DOHH2 (cell line): ENCODE data around the gene SUGP2.

Source experiments
- H3F3A ChIP-seq: fragments of 200-600 bp; sonication (generic), shearing (Covaris generic); 2 replicates; pipeline ENCODE4 v1.6.0; 2016; ENCODE audit warnings: antibody characterized with exemption, mild to moderate bottlenecking; ENCODE audit not compliant: control insufficient read depth, insufficient read depth
- H3K27ac ChIP-seq: fragments of 200-600 bp; sonication (generic); 2 replicates; pipeline ENCODE4 v1.5.1; 2014; ENCODE audit warnings: low read depth, mild to moderate bottlenecking, low read length, moderate library complexity
- H3K27me3 ChIP-seq: fragments of 200-600 bp; sonication (generic); 2 replicates; pipeline ENCODE4 v1.6.1; 2014; ENCODE audit warnings: mild to moderate bottlenecking, low read length, mixed read lengths; ENCODE audit not compliant: control insufficient read depth
- H3K36me3 ChIP-seq: fragments of 200-600 bp; sonication (generic); 2 replicates; pipeline ENCODE4 v1.6.1; 2014; ENCODE audit warnings: mild to moderate bottlenecking, low read length, moderate library complexity, mixed read lengths; ENCODE audit not compliant: control insufficient read depth
- H3K4me1 ChIP-seq: fragments of 200-600 bp; sonication (generic); 2 replicates; pipeline ENCODE4 v1.6.1; 2014; ENCODE audit warnings: mild to moderate bottlenecking, low read length, mixed read lengths; ENCODE audit not compliant: control insufficient read depth
- H3K4me2 ChIP-seq: fragments of 200-600 bp; sonication (generic); 2 replicates; pipeline ENCODE4 v1.6.0; 2014; ENCODE audit warnings: mild to moderate bottlenecking, low read length, moderate library complexity
- H3K4me3 ChIP-seq: fragments of 200-600 bp; sonication (generic); 2 replicates; pipeline ENCODE4 v1.5.1; 2014; ENCODE audit warnings: mild to moderate bottlenecking, low read length, mixed read lengths
- H3K79me2 ChIP-seq: fragments of 200-600 bp; sonication (generic); 2 replicates; pipeline ENCODE4 v1.6.1; 2014; ENCODE audit warnings: mild to moderate bottlenecking, low read length, mixed read lengths; ENCODE audit not compliant: control insufficient read depth
- H3K9me2 ChIP-seq: fragments of 200-600 bp; sonication (generic); replicated peaks from 2 replicates; pipeline ENCODE4 v1.6.1; 2014; ENCODE audit warnings: mild to moderate bottlenecking, low read length, mixed read lengths; ENCODE audit not compliant: control insufficient read depth
- H3K9me3 ChIP-seq: fragments of 200-600 bp; sonication (generic); 2 replicates; pipeline ENCODE4 v1.6.1; 2014; ENCODE audit warnings: antibody characterized with exemption, low read length, mixed read lengths; ENCODE audit not compliant: control insufficient read depth, insufficient read depth
- H4K20me1 ChIP-seq: fragments of 200-600 bp; sonication (generic); 2 replicates; pipeline ENCODE4 v1.6.0; 2014; ENCODE audit warnings: low read depth, mild to moderate bottlenecking, antibody characterized with exemption, low read length, moderate library complexity; ENCODE audit not compliant: control insufficient read depth, insufficient read depth
- EZH2phosphoT487 ChIP-seq: fragments of 200-600 bp; sonication (generic); IDR thresholded peaks from 2 replicates; pipeline ENCODE4 v1.6.1; 2017; ENCODE audit warnings: borderline replicate concordance, mild to moderate bottlenecking, antibody characterized with exemption, low read length, moderate library complexity, mixed read lengths
- TF ChIP-seq, protein P1 (sequence below): fragments of 200-600 bp; sonication (generic); IDR thresholded peaks from one replicate; pipeline ENCODE4 v1.5.1; 2014; ENCODE audit warnings: antibody characterized with exemption, mild to moderate bottlenecking, low read depth, low read length; ENCODE audit not compliant: poor library complexity, severe bottlenecking

Gene SUGP2

DNA sequence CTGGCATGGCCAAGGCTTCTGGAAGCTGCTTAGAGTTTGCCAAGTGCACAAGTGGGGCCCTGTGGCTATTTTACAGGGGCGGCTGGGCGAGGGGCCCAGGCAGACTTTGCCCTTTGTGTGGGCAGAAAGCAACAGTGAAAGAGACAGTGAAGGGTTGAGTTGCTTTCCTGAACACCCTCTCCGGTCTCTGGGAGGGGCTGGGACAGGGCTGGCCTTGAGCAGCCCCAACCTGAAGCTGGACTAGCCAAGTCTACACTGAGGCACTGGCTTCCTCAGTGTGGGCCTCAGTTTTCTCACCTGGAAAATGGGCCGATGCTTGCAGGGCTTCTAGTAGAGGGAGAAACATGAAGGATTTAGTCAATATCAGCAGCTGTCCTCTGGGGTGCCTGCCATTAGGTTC lies 89.9 kb downstream of the SUGP2 start:
- Histone ChIP-seq H3K9me3 (no peaks in the 10 kb centered on the region), H3K4me2 (no peak overlapping the region), H3K9me2 (no peaks in the 10 kb centered on the region), H3K36me3 (no peaks in the 10 kb centered on the region), H3K27ac (no peak overlapping the region), H3K4me3 (no peak overlapping the region), H3K79me2 (no peaks in the 10 kb centered on the region), H3K4me1 (peaks cover 29% of the 10 kb centered on the region), H3K27me3 (peaks cover 38% of the 10 kb centered on the region), H3F3A (no peaks in the 10 kb centered on the region), H4K20me1 (no peaks in the 10 kb centered on the region)
- TF ChIP-seq, protein P1, sequence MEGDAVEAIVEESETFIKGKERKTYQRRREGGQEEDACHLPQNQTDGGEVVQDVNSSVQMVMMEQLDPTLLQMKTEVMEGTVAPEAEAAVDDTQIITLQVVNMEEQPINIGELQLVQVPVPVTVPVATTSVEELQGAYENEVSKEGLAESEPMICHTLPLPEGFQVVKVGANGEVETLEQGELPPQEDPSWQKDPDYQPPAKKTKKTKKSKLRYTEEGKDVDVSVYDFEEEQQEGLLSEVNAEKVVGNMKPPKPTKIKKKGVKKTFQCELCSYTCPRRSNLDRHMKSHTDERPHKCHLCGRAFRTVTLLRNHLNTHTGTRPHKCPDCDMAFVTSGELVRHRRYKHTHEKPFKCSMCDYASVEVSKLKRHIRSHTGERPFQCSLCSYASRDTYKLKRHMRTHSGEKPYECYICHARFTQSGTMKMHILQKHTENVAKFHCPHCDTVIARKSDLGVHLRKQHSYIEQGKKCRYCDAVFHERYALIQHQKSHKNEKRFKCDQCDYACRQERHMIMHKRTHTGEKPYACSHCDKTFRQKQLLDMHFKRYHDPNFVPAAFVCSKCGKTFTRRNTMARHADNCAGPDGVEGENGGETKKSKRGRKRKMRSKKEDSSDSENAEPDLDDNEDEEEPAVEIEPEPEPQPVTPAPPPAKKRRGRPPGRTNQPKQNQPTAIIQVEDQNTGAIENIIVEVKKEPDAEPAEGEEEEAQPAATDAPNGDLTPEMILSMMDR: no peak
- TF ChIP-seq EZH2phosphoT487: no peak

DNA sequence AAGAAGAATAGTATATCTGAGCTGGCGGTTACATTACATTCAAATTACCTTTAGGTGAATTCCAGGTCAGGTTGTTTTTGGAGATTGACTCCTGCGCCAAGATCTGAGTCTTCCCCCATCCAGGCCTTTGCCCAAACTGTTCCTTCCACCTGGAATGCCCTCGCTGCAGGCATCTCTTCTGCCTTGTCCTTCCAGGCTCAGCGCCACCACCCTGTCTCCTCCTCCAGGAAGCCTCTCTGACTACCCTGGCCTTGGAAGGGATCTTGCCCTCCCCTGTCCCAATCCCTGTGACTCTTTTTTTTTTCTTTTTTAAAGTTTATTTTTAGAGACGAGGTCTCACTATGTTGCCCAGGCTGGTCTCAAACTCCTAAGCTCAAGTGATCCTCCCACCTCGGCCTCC lies 90.6 kb downstream of the SUGP2 start:
- H3F3A ChIP-seq: no peaks in the 10 kb centered on the region
- no peaks in the 10 kb centered on the region for H3K9me3 ChIP-seq
- peaks cover 38% of the 10 kb centered on the region for H3K27me3 ChIP-seq
- no peak overlapping the region for H3K27ac ChIP-seq
- no peaks in the 10 kb centered on the region for H3K9me2 ChIP-seq
- no peaks in the 10 kb centered on the region for H3K36me3 ChIP-seq
- no peaks in the 10 kb centered on the region for H3K79me2 ChIP-seq
- H3K4me1 ChIP-seq: peaks cover 25% of the 10 kb centered on the region
- no peak overlapping the region for H3K4me3 ChIP-seq
- no peak for TF ChIP-seq EZH2phosphoT487
- TF ChIP-seq, protein P1: no peak
- H4K20me1 ChIP-seq: no peaks in the 10 kb centered on the region
- H3K4me2 ChIP-seq: no peak overlapping the region

DNA sequence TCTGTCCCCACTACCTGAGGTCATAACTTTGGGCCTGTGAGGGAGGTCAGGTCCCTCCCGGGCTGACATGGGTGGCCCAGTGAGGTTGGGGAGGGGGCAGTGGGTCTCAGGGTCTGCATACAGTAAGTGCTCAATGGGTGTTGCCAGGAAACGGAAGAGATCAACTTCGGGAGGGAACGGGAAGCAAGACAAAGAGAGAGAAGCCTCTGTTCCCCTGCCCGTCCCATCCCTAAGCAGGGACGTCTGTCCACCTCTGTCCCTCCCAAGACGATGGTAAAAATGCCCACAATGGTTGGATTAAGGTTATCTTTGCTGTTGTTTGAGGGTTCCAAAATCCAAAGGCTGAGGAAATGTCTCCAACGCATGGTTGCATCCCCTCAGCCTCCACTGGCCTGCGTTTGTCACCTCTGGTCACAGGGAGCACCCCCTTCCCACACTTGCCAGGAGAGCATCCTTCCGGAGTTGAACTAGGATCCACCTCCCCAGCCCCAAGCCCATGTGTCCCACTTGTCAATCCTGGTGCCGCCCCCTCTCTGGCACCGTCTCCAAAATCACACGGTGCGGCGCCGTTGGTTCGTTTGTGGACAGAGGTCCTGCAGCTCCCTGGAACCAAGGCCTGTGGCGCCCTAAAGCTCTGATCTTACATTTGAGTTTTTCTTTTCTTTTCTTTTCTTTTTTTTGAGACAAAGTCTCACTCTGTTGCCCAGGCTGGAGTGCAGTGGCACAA lies 91.5 kb downstream of the SUGP2 start:
- no peak overlapping the region for H3K4me2 ChIP-seq
- H3K27ac ChIP-seq: no peak overlapping the region
- TF ChIP-seq, protein P1: no peak
- TF ChIP-seq EZH2phosphoT487: no peak
- H4K20me1 ChIP-seq: no peaks in the 10 kb centered on the region
- peaks cover 38% of the 10 kb centered on the region for H3K27me3 ChIP-seq
- H3K36me3 ChIP-seq: no peaks in the 10 kb centered on the region
- H3K79me2 ChIP-seq: no peaks in the 10 kb centered on the region
- no peaks in the 10 kb centered on the region for H3F3A ChIP-seq
- H3K9me2 ChIP-seq: no peaks in the 10 kb centered on the region
- H3K9me3 ChIP-seq: no peaks in the 10 kb centered on the region
- no peak overlapping the region for H3K4me3 ChIP-seq
- peaks cover 16% of the 10 kb centered on the region for H3K4me1 ChIP-seq
